Cardiac fibroblast (primary cell): ENCODE data around the gene ANKRD16.

Experiments
- DNase-seq, 2 donors: peaks; one replicate each; pipeline versions ENCODE4 v3.0.0 to v3.0.0-alpha.2; 2010; ENCODE audit warnings: low read depth in 2 of 2
- H3K4me3 ChIP-seq, 2 donors: replicated peaks in 1 of 2; 1 replicate in 1 of 2; 2 replicates in 1 of 2; pipeline ENCODE4 v1.5.1; 2011; ENCODE audit warnings: low read depth in 2 of 2, low read length in 2 of 2, mild to moderate bottlenecking in 2 of 2, moderate library complexity in 1 of 2
- CTCF ChIP-seq: IDR thresholded peaks from one replicate; pipeline ENCODE4 v1.5.1; 2011; ENCODE audit warnings: low read depth, mild to moderate bottlenecking, low read length, inconsistent platforms

The ANKRD16 gene

GRCh38 chr10:5930272-5930671, 40.6 kb upstream of the ANKRD16 start:
- DNase-seq, result no peak
- TF ChIP-seq CTCF, result no peak
- H3K4me3 ChIP-seq, result no peak overlapping the region

- TF ChIP-seq CTCF, result no peak
- DNase-seq, result no peak
- no peak overlapping the region for H3K4me3 ChIP-seq
These were observed 39.7 kb upstream of the ANKRD16 start for GRCh38 chr10:5929442-5929841.

GRCh38 chr10:5927306-5927705, 37.6 kb upstream of the ANKRD16 start:
- peak; percentile 42 to 68 for DNase-seq
- H3K4me3 ChIP-seq, result no peak overlapping the region
- TF ChIP-seq CTCF, result no peak

- DNase-seq, result no peak
- no peak overlapping the region for H3K4me3 ChIP-seq
- no peak for TF ChIP-seq CTCF
These were observed 35.2 kb upstream of the ANKRD16 start for GRCh38 chr10:5924889-5925288.

- no peak for DNase-seq
- TF ChIP-seq CTCF, result no peak
- H3K4me3 ChIP-seq, result no peak overlapping the region
These were observed 32.1 kb upstream of the ANKRD16 start for GRCh38 chr10:5921746-5922145.

- TF ChIP-seq CTCF, result no peak
- no peak for DNase-seq
These were observed 29.9 kb upstream of the ANKRD16 start for GRCh38 chr10:5919568-5919967.

GRCh38 chr10:5918763-5919162, 29.1 kb upstream of the ANKRD16 start:
- H3K4me3 ChIP-seq, result no peak overlapping the region
- TF ChIP-seq CTCF, result no peak
- DNase-seq, result no peak

More at GRCh38 chr10:5919568-5919967, 29.9 kb upstream of the ANKRD16 start:
- H3K4me3 ChIP-seq, result no peak overlapping the region
